Mucosa of descending colon (tissue), 3 donors: Measurements from ENCODE around the gene FAM13A. TPM values are rescaled to one million over a fixed set of nuclear protein-coding genes. Genes with fewer than 3 reads are reported as not detected.

ENCODE experiments used
- ATAC-seq: fragments of 200-7000 bp; cut with Tn5 transposase; one replicate; pipeline ENCODE4 v1.9.1; 2020; ENCODE audit warnings: mild to moderate bottlenecking, moderate library complexity
- DNase-seq, 3 donors: peaks; one replicate each; pipeline ENCODE4 v3.0.0-alpha.2; 2020
- H3K36me3 ChIP-seq: fragments of 200-600 bp; one replicate; pipeline ENCODE4 v1.8.0; 2021; ENCODE audit warnings: low read depth, mild to moderate bottlenecking
- H3K4me1 ChIP-seq: fragments of 200-600 bp; one replicate; pipeline ENCODE4 v1.8.0; 2021; ENCODE audit warnings: low read depth, mild to moderate bottlenecking
- H3K4me3 ChIP-seq: fragments of 200-600 bp; one replicate; pipeline ENCODE4 v1.8.0; 2021; ENCODE audit warnings: mild to moderate bottlenecking
- H3K9me3 ChIP-seq: fragments of 200-600 bp; one replicate; pipeline ENCODE4 v1.8.0; 2021; ENCODE audit warnings: mild to moderate bottlenecking
- CTCF ChIP-seq: fragments of 200-600 bp; IDR thresholded peaks from one replicate; pipeline ENCODE4 v1.8.0; 2022; ENCODE audit warnings: antibody characterized with exemption, mild to moderate bottlenecking
- intact Hi-C, 2 donors: fragments of 100-400 bp; cut with DNase I in 1 of 2; cut with micrococcal nuclease in 1 of 2; formaldehyde crosslinking; loops; one replicate each; pipeline versions ENCODE4 v1.11.0 to v1.11.1; 2022; cut with DNase I, micrococcal nuclease
- total RNA-seq, 3 donors: library from RNA; stranded (reverse); fragmentation: NEBNext Ultra II Directional in 2 of 3; extraction: Animal tissue kit (Norgen Biotek cat#: 25700) in 2 of 3; gene quantifications; one replicate each; pipeline versions ENCODE4 v1.2.1 to v1.2.4, GENCODE V29; 2021 to 2023
- donor health status: DM: no; HTN: no; CAD: no; lungs with moderate emphysema.
- donor health status: DM: no; HTN: no; CAD: no.
- donor health status: DM: no; HTN: yes; CAD: no.

The FAM13A gene
- total RNA-seq, 3 donors from 2014 or later: 41.6 to 60.1 (median 50.2) TPM

GRCh38 chr4:88818631-88819470, 238.1 kb downstream of the FAM13A start:
- peak in 2 of 3 donors; percentile 62 to 79 for DNase-seq
- Histone ChIP-seq H3K36me3 (no peaks in the 10 kb centered on the region), H3K4me1 (peaks cover 16% of the 10 kb centered on the region), H3K9me3 (no peaks in the 10 kb centered on the region), H3K4me3 (no peak overlapping the region)
- no peak for TF ChIP-seq CTCF
- peak; percentile 31 for ATAC-seq
- intact Hi-C loops: loop anchor here (2.0 to 5.0 kb wide), 2 partner anchors 203 to 206 kb away; no protein-coding TSS in a partner anchor

- intact Hi-C loops: loop anchor here (2.0 to 5.0 kb wide), 2 partner anchors 205 to 207 kb away; no protein-coding TSS in a partner anchor
- H3K4me1 ChIP-seq: peaks cover 16% of the 10 kb centered on the region
- no peaks in the 10 kb centered on the region for H3K9me3 ChIP-seq
- no peak for TF ChIP-seq CTCF
- no peak overlapping the region for H3K4me3 ChIP-seq
- DNase-seq (no peak), ATAC-seq (no peak)
- no peaks in the 10 kb centered on the region for H3K36me3 ChIP-seq
These were observed 239.2 kb downstream of the FAM13A start for GRCh38 chr4:88817740-88818139.

GRCh38 chr4:88816360-88816759, 240.6 kb downstream of the FAM13A start:
- TF ChIP-seq CTCF: no peak
- Histone ChIP-seq H3K4me3 (no peak overlapping the region), H3K9me3 (no peaks in the 10 kb centered on the region), H3K4me1 (peaks cover 11% of the 10 kb centered on the region), H3K36me3 (no peaks in the 10 kb centered on the region)
- intact Hi-C loops: loop anchor here in 1 of 2 donors (5.0 kb wide), 1 partner anchor 206 kb away; no protein-coding TSS in a partner anchor
- DNase-seq (no peak), ATAC-seq (no peak)

GRCh38 chr4:88814043-88814617, 242.9 kb downstream of the FAM13A start:
- Histone ChIP-seq H3K4me1 (peaks cover 14% of the 10 kb centered on the region), H3K9me3 (no peaks in the 10 kb centered on the region), H3K36me3 (no peaks in the 10 kb centered on the region), H3K4me3 (no peak overlapping the region)
- DNase-seq: no peak
- ATAC-seq: no peak
- intact Hi-C loops: no loop called here
- no peak for TF ChIP-seq CTCF

GRCh38 chr4:88813013-88813412, 244.0 kb downstream of the FAM13A start:
- intact Hi-C loops: no loop called here
- no peak for DNase-seq
- H3K9me3 ChIP-seq: no peaks in the 10 kb centered on the region
- no peak overlapping the region for H3K4me3 ChIP-seq
- H3K4me1 ChIP-seq: peaks cover 18% of the 10 kb centered on the region
- no peak for TF ChIP-seq CTCF
- no peaks in the 10 kb centered on the region for H3K36me3 ChIP-seq
- ATAC-seq: no peak
